Measurements from ENCODE around the gene THADA. TPM values are rescaled to one million over a fixed set of nuclear protein-coding genes. Genes with fewer than 3 reads are reported as not detected.
A peak's percentile ranks its signal among the peaks of the same experiment; 100 is the strongest.

Gene THADA
- total and polyA plus RNA-seq, 7 experiments from 2014 or later, result 11.7 to 43.0 (median 39.6) TPM

DNA sequence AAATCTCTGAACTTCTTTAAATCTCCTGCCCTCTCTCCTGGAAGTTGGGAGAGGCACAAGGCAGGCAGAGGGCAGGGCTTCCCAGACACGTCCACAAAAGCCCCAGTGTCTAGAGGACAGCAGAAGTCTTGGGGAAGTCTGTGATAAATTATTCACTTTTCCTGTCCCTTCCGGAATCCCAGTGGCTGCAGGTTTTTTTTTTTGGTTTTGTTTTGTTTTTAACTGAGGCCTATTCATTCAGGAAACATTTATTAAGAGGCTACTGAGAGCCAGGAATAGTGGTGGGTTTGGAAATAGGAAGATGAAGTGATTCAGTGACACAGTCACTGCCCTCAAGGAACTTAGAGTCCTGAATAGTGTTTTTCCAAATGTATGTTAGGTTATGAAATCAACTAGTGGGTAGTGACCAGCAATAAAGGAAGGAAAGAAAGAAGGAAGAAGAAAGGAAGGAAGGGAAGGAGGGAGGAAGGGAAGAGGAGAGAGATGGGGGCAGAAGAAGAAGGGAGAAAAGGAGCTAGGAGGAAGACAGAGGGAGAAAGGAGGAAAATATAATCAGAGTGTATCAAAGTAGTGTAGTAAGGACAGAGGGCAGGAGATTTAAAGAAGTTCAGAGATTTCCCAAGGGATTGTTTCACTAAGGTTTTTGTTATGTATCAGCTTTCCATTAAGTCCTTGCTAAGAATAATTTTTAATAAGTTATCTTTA is 270.6 kb downstream of the THADA start:
- no peaks in the 10 kb centered on the region for H3K27me3 Mint-ChIP-seq
- H3K36me3 ChIP-seq (ENCODE audit: control insufficient read depth in 2 of 3, insufficient read depth in 3 of 3, low read length in 3 of 3), result peaks cover 0 to 13% (median 5%) of the 10 kb centered on the region in 3 experiments
- no peaks in the 10 kb centered on the region for H3K27me3 ChIP-seq (ENCODE audit: control insufficient read depth in 2 of 2, insufficient read depth in 2 of 2, low read length in 2 of 2)
- H3K27ac Mint-ChIP-seq, result no peak overlapping the region
- POLR2A ChIA-PET, result interaction anchor here (0.6 kb wide), 1 partner anchor 293 kb away, joined by 3 read pairs; no protein-coding TSS in a partner anchor
- CTCF ChIA-PET, result interaction anchor here (0.7 kb wide), 1 partner anchor 46 kb away, joined by 3 read pairs; no protein-coding TSS in a partner anchor
- no peaks in the 10 kb centered on the region for H3K4me1 Mint-ChIP-seq
- H3K36me3 Mint-ChIP-seq, result peaks cover 4 to 52% (median 44%) of the 10 kb centered on the region in 5 donors
- intact Hi-C loops (cut with micrococcal nuclease), result no loop called here
- no peak overlapping the region for H3K4me3 Mint-ChIP-seq
- H3K4me1 ChIP-seq (ENCODE audit: control insufficient read depth in 2 of 2, insufficient read depth in 2 of 2, low read length in 2 of 2), result no peaks in the 10 kb centered on the region
- DNase-seq (no peak), ATAC-seq (no peak)
- no peaks in the 10 kb centered on the region for H3K9me3 ChIP-seq (ENCODE audit: control insufficient read depth in 2 of 3, low read length in 3 of 3)
- no peak overlapping the region for H3K4me3 ChIP-seq (ENCODE audit: low read length)
- H3K9me3 Mint-ChIP-seq, result no peaks in the 10 kb centered on the region
- H3K27ac ChIP-seq (ENCODE audit: low read depth, low read length), result no peak overlapping the region

DNA sequence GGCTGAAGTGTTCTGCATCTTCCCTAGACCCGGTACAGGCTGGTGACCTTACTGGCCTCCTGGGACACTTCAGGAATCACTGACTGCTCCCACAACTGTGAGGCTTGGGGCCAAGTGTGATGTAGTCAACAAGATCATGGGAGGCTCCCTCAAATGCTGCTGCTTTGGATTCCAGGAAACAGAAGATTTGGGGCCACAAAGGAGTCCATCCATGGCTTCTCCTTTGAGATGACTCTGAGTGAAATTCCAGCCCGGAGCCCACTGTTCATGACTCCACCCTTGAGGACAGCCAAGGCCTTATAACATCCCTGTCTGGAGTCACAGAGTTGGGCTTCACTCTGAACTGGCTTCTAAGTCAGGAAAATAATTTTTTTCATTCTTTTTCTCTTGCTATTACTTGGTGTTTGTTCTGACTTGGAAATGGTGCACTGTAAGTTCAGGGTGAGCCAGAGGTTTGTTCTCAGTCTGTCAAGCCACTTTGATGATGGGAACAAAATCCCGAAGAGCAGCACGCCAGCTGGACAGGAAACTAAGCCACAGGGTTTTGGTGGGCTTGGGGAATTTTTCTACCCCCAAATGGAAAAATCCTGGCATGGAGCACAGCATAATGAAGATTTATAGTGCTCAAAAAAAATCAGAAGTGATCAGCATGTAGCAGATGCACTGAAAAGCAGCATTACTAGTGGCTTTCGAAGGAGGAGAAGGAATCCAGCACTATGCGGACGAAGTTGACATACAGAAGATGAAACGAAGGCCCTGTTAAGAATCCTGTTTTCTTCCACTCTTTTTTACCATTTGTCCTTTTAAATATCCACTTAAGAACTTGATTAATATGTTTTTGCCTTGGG is 271.4 kb downstream of the THADA start:
- Mint-ChIP-seq H3K27ac (no peak overlapping the region), H3K4me3 (no peak overlapping the region), H3K4me1 (peaks cover 0 to 2% (median 0%) of the 10 kb centered on the region in 7 donors), H3K9me3 (no peaks in the 10 kb centered on the region), H3K27me3 (no peaks in the 10 kb centered on the region), H3K36me3 (peaks cover 4 to 53% (median 45%) of the 10 kb centered on the region in 5 donors)
- intact Hi-C loops (cut with micrococcal nuclease), result no loop called here
- no peaks in the 10 kb centered on the region for H3K9me3 ChIP-seq (ENCODE audit: control insufficient read depth in 2 of 3, low read length in 3 of 3)
- no peak overlapping the region for H3K27ac ChIP-seq (ENCODE audit: low read depth, low read length)
- H3K4me3 ChIP-seq (ENCODE audit: low read length), result no peak overlapping the region
- peaks cover 0 to 20% (median 5%) of the 10 kb centered on the region in 3 experiments for H3K36me3 ChIP-seq (ENCODE audit: control insufficient read depth in 2 of 3, insufficient read depth in 3 of 3, low read length in 3 of 3)
- ChIA-PET POLR2A (no interaction called here), CTCF (no interaction called here)
- DNase-seq (no peak), ATAC-seq (no peak)
- H3K4me1 ChIP-seq (ENCODE audit: control insufficient read depth in 2 of 2, insufficient read depth in 2 of 2, low read length in 2 of 2), result no peaks in the 10 kb centered on the region
- no peaks in the 10 kb centered on the region for H3K27me3 ChIP-seq (ENCODE audit: control insufficient read depth in 2 of 2, insufficient read depth in 2 of 2, low read length in 2 of 2)

DNA sequence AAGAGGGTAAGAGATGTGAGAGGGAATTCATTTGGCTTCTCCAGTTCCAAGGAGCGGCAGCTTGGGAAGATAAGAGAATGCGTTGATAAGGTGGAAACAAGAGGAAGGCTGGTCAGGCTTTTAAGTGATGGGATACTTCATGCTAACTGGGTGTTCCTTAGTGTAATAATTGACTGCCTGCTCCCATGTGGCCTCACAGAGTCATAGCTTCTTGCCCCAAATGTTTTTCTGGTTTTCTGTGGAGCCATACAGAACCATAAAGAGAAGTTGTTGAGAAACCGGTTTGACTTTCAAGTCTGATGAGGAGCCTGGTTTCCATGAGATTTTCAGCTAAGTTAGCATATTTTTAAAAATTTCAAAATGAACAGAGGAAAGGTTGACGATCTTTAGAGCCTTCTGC is 272.0 kb downstream of the THADA start:
- no peaks in the 10 kb centered on the region for H3K27me3 Mint-ChIP-seq
- Histone ChIP-seq H3K36me3 (ENCODE audit: control insufficient read depth in 2 of 3, insufficient read depth in 3 of 3, low read length in 3 of 3) (peaks cover 0 to 24% (median 5%) of the 10 kb centered on the region in 3 experiments), H3K4me3 (ENCODE audit: low read length) (no peak overlapping the region), H3K4me1 (ENCODE audit: control insufficient read depth in 2 of 2, insufficient read depth in 2 of 2, low read length in 2 of 2) (no peaks in the 10 kb centered on the region), H3K9me3 (ENCODE audit: control insufficient read depth in 2 of 3, low read length in 3 of 3) (no peaks in the 10 kb centered on the region), H3K27me3 (ENCODE audit: control insufficient read depth in 2 of 2, insufficient read depth in 2 of 2, low read length in 2 of 2) (no peaks in the 10 kb centered on the region), H3K27ac (ENCODE audit: low read depth, low read length) (no peak overlapping the region)
- POLR2A ChIA-PET, result no interaction called here
- no peaks in the 10 kb centered on the region for H3K9me3 Mint-ChIP-seq
- CTCF ChIA-PET, result no interaction called here
- no peak overlapping the region for H3K4me3 Mint-ChIP-seq
- intact Hi-C loops (cut with micrococcal nuclease), result no loop called here
- peaks cover 4 to 57% (median 50%) of the 10 kb centered on the region in 5 donors for H3K36me3 Mint-ChIP-seq
- no peak for DNase-seq
- H3K27ac Mint-ChIP-seq, result peak overlapping the region in 1 of 9 donors; percentile 54
- peaks cover 0 to 6% (median 0%) of the 10 kb centered on the region in 7 donors for H3K4me1 Mint-ChIP-seq
- ATAC-seq, result no peak

DNA sequence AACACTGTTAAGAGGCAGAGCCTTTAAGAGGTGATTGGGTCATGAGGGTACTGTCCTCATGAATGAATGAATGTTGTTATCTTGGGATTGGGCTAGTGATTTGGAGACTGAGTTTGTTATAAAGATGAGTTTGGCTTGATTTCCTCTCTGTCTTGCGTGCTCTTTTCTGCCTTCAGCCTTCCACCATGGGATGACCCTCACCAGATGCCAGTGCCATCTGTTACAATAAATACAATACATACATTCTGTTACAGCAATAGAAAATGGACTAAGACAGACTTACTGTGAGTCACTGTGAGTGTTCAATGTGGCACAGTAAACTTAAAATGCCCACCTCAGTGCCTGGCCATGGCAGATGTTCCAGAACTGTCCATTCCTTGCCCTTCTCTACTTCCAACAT is 274.4 kb downstream of the THADA start:
- CTCF ChIA-PET, result no interaction called here
- peaks cover 0 to 10% (median 5%) of the 10 kb centered on the region in 7 donors for H3K4me1 Mint-ChIP-seq
- DNase-seq (no peak), ATAC-seq (no peak)
- no peaks in the 10 kb centered on the region for H3K27me3 Mint-ChIP-seq
- Histone ChIP-seq H3K27ac (ENCODE audit: low read depth, low read length) (no peak overlapping the region), H3K4me3 (ENCODE audit: low read length) (no peak overlapping the region), H3K36me3 (ENCODE audit: control insufficient read depth in 2 of 3, insufficient read depth in 3 of 3, low read length in 3 of 3) (peaks cover 0 to 24% (median 5%) of the 10 kb centered on the region in 3 experiments), H3K4me1 (ENCODE audit: control insufficient read depth in 2 of 2, insufficient read depth in 2 of 2, low read length in 2 of 2) (no peaks in the 10 kb centered on the region), H3K27me3 (ENCODE audit: control insufficient read depth in 2 of 2, insufficient read depth in 2 of 2, low read length in 2 of 2) (no peaks in the 10 kb centered on the region), H3K9me3 (ENCODE audit: control insufficient read depth in 2 of 3, low read length in 3 of 3) (no peaks in the 10 kb centered on the region)
- POLR2A ChIA-PET, result no interaction called here
- intact Hi-C loops (cut with micrococcal nuclease), result no loop called here
- H3K4me3 Mint-ChIP-seq, result no peak overlapping the region
- H3K27ac Mint-ChIP-seq, result no peak overlapping the region
- H3K9me3 Mint-ChIP-seq, result no peaks in the 10 kb centered on the region
- peaks cover 4 to 48% (median 45%) of the 10 kb centered on the region in 5 donors for H3K36me3 Mint-ChIP-seq

DNA sequence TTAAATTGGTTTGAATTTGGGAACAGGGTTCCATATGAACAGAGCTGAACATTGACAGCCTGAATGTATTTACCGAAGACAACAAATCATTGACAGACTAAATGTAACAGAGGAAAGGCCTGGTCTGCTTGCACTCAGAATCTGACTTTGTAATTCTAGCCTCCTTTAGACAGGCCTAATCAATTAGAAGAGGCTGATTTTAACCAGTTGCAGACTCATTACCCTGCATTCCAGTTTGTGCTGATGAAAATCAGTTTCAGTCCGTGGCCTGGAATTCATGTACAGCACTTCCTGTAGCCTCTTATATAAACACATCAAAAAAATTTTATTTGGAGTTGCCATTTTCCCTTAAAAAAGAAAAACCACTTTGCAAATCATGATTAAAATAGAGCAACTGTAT is 276.3 kb downstream of the THADA start:
- Mint-ChIP-seq H3K4me3 (no peak overlapping the region), H3K36me3 (peaks cover 0 to 47% (median 42%) of the 10 kb centered on the region in 5 donors), H3K27me3 (no peaks in the 10 kb centered on the region), H3K4me1 (peaks cover 7 to 17% (median 11%) of the 10 kb centered on the region in 7 donors), H3K27ac (no peak overlapping the region), H3K9me3 (no peaks in the 10 kb centered on the region)
- ATAC-seq (no peak), DNase-seq (no peak)
- Histone ChIP-seq H3K4me1 (ENCODE audit: control insufficient read depth in 2 of 2, insufficient read depth in 2 of 2, low read length in 2 of 2) (no peaks in the 10 kb centered on the region), H3K27me3 (ENCODE audit: control insufficient read depth in 2 of 2, insufficient read depth in 2 of 2, low read length in 2 of 2) (no peaks in the 10 kb centered on the region), H3K9me3 (ENCODE audit: control insufficient read depth in 2 of 3, low read length in 3 of 3) (no peaks in the 10 kb centered on the region), H3K4me3 (ENCODE audit: low read length) (no peak overlapping the region), H3K36me3 (ENCODE audit: control insufficient read depth in 2 of 3, insufficient read depth in 3 of 3, low read length in 3 of 3) (peaks cover 0 to 24% (median 5%) of the 10 kb centered on the region in 3 experiments), H3K27ac (ENCODE audit: low read depth, low read length) (no peak overlapping the region)
- ChIA-PET CTCF (interaction anchor here (0.5 kb wide), 1 partner anchor 62 kb away, joined by 3 read pairs; no protein-coding TSS in a partner anchor), POLR2A (no interaction called here)
- intact Hi-C loops (cut with micrococcal nuclease), result no loop called here

DNA sequence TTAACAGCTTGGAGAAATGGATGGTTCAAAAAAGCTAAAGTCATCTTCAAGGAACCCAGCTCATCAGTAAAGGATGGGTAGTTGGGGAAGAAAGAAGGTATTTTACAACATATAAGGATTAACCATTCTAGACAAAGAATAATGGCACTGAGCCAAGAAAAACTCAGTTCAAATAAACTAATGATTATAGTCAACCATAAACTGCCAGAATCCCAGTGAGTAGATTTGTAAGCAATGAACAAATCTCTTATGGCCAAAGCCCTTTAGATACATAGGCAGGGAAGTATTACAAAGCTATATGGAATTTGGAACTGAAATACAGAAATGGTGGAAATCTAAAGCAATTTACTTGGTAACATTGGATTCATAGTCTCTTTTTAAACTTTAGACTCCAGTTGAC is 277.0 kb downstream of the THADA start:
- Mint-ChIP-seq H3K36me3 (peaks cover 0 to 43% (median 38%) of the 10 kb centered on the region in 5 donors), H3K4me1 (peaks cover 7 to 17% (median 11%) of the 10 kb centered on the region in 7 donors), H3K4me3 (no peak overlapping the region), H3K27ac (no peak overlapping the region), H3K27me3 (no peaks in the 10 kb centered on the region), H3K9me3 (no peaks in the 10 kb centered on the region)
- CTCF ChIA-PET, result interaction anchor here (0.8 kb wide), 1 partner anchor 1442 kb away, joined by 3 read pairs; no protein-coding TSS in a partner anchor
- Histone ChIP-seq H3K27me3 (ENCODE audit: control insufficient read depth in 2 of 2, insufficient read depth in 2 of 2, low read length in 2 of 2) (no peaks in the 10 kb centered on the region), H3K9me3 (ENCODE audit: control insufficient read depth in 2 of 3, low read length in 3 of 3) (no peaks in the 10 kb centered on the region), H3K27ac (ENCODE audit: low read depth, low read length) (no peak overlapping the region), H3K36me3 (ENCODE audit: control insufficient read depth in 2 of 3, insufficient read depth in 3 of 3, low read length in 3 of 3) (peaks cover 0 to 24% (median 5%) of the 10 kb centered on the region in 3 experiments), H3K4me3 (ENCODE audit: low read length) (no peak overlapping the region), H3K4me1 (ENCODE audit: control insufficient read depth in 2 of 2, insufficient read depth in 2 of 2, low read length in 2 of 2) (no peaks in the 10 kb centered on the region)
- no peak for DNase-seq
- intact Hi-C loops (cut with micrococcal nuclease), result no loop called here
- POLR2A ChIA-PET, result no interaction called here
- ATAC-seq, result no peak
